Measurements from ENCODE around the gene ADAMTS3.

Gene ADAMTS3

DNA sequence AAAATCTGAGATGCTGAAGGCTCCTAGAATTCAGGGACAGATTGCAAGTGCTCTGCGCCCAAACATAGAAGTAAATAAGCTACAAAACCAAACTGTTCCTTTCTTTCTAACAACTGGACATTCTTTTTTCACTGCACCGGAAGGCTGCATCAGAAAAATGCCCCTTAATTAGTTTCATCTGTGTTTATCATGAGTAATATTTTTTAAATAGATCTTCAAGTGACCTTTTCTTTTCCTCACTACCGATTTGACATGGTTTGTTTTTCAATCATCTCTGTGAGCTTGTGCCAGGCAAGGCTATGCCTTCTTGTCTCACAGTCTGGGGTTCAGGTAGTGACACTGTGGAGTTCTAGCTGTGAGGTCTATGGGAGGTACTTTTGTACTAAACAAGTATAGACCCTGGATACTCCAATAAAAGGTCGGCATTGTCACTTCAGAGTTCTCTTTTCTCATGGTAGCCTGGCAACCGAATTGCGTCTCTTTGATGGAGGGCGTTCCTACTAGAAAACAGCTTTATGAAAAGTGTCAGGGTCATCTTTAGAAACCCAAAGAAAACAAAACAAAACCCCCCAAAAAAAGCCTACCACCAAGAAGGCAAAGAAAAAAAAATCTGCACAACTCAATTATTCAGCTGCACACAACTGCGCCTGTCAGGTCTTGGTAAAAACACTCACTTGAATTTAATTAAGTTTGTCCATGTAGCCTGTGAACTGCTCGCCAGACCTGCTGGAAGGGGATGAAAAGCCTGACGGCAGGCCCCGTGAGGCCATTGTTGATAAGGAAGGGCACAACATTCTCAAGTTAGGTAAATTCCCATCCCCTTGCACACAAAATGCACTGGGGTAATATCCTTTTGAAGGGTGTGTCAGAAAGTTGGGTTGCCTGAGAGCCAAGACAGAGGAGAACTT is 22.8 kb upstream of the ADAMTS3 start:
- TF ChIP-seq, protein P1, sequence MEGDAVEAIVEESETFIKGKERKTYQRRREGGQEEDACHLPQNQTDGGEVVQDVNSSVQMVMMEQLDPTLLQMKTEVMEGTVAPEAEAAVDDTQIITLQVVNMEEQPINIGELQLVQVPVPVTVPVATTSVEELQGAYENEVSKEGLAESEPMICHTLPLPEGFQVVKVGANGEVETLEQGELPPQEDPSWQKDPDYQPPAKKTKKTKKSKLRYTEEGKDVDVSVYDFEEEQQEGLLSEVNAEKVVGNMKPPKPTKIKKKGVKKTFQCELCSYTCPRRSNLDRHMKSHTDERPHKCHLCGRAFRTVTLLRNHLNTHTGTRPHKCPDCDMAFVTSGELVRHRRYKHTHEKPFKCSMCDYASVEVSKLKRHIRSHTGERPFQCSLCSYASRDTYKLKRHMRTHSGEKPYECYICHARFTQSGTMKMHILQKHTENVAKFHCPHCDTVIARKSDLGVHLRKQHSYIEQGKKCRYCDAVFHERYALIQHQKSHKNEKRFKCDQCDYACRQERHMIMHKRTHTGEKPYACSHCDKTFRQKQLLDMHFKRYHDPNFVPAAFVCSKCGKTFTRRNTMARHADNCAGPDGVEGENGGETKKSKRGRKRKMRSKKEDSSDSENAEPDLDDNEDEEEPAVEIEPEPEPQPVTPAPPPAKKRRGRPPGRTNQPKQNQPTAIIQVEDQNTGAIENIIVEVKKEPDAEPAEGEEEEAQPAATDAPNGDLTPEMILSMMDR (IDR thresholded peaks at IDR 0.05; ENCODE audit: low read depth, low read length, missing control alignments), result no peak
- in situ Hi-C loops (cut with HindIII; ENCODE audit: low pct_ligation_motif_present, low sequenced_read_pairs), result no loop called here
- Histone ChIP-seq H3K27me3 (replicated peaks) (no peaks in the 10 kb centered on the region), H3K4me3 (ENCODE audit: low read depth, low read length) (no peak overlapping the region), H3K36me3 (replicated peaks) (no peaks in the 10 kb centered on the region), H3K27ac (no peak overlapping the region)
- no peak for DNase-seq

DNA sequence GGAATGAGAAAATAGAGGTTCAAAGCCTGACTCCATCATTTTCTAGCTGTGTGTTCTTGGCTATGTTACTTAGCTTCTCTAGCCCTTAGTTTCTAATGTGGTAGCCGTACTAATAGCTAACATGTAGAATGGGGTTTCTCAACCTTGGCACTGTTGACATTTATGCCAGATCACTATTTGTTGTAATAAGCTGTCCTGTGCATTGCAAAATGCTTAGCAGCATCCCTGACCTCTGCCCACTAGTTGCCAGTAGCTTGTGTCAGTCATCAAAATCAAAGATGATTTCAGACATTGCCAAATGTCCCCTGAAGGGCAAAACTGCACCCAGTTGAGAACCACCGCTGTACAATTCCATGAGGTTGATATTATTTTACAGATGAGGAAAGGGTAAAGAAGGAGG is 18.3 kb upstream of the ADAMTS3 start:
- DNase-seq, result no peak
- TF ChIP-seq, protein P1 (IDR thresholded peaks at IDR 0.05; ENCODE audit: low read depth, low read length, missing control alignments), result no peak
- H3K27me3 ChIP-seq (replicated peaks), result no peaks in the 10 kb centered on the region
- no peak overlapping the region for H3K4me3 ChIP-seq (ENCODE audit: low read depth, low read length)
- H3K36me3 ChIP-seq (replicated peaks), result no peaks in the 10 kb centered on the region
- in situ Hi-C loops (cut with HindIII; ENCODE audit: low pct_ligation_motif_present, low sequenced_read_pairs), result no loop called here
- H3K27ac ChIP-seq, result no peak overlapping the region

DNA sequence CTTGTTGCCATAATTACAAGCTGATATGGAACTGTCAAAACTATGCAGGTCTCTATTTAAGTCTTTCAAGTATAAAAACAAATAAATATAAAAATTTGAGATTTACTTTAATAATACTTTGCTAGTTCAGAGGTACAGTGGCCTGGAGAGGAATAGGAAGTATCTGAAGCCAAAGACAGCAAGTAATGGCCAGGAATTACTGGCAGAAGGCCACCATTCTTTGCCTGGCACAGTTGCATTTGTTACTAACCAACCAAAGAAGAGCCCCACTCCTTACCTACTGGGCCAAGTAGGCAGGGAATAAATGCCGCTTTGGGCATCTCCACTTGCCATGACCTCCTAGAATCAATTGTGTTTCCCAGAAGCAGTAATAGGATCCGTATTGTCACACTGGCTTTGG is 13.8 kb upstream of the ADAMTS3 start:
- Histone ChIP-seq H3K36me3 (replicated peaks) (no peaks in the 10 kb centered on the region), H3K27ac (no peak overlapping the region), H3K27me3 (replicated peaks) (no peaks in the 10 kb centered on the region), H3K4me3 (ENCODE audit: low read depth, low read length) (no peak overlapping the region)
- no peak for DNase-seq
- TF ChIP-seq, protein P1 (IDR thresholded peaks at IDR 0.05; ENCODE audit: low read depth, low read length, missing control alignments), result no peak
- in situ Hi-C loops (cut with HindIII; ENCODE audit: low pct_ligation_motif_present, low sequenced_read_pairs), result no loop called here

DNA sequence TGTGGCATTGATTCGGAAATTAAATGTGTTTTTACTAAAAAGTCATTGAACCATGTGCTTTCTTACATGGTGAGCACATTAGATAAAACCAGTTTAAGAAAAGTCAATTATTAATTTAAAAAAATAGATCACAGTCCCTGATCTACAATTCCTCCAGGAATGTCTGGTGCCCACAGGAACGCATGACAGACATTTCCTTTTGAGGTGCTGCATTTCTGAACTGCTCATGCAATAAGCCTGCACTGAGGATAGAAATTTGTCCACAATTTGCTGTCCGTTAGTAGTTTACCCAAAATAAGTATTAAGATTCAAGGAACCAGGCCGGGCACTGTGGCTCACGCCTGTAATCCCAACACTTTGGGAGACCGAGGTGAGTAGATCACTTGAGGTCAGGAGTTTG is 8.2 kb upstream of the ADAMTS3 start:
- no peak overlapping the region for H3K4me3 ChIP-seq (ENCODE audit: low read depth, low read length)
- H3K27ac ChIP-seq, result no peak overlapping the region
- no peak for DNase-seq
- in situ Hi-C loops (cut with HindIII; ENCODE audit: low pct_ligation_motif_present, low sequenced_read_pairs), result no loop called here
- no peaks in the 10 kb centered on the region for H3K36me3 ChIP-seq (replicated peaks)
- TF ChIP-seq, protein P1 (IDR thresholded peaks at IDR 0.05; ENCODE audit: low read depth, low read length, missing control alignments), result no peak
- H3K27me3 ChIP-seq (replicated peaks), result no peaks in the 10 kb centered on the region

DNA sequence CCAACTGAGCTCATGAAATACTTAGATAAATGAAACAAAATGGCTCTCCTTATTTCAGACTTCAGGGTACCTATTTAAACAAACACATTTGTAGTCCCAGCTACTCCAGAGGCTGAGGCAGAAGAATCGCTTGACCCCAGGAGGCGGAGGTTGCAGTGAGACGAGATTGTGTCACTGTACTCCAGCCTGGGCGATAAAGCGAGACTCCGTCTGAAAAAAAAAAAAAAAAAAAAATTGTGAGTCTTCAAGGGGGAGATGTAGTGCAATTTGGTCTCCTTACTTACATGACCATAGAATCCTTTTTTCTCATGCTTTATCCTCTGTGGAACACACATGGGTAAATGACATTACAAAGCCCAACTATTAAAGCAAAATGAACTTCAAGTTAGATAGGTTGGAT is 2.3 kb upstream of the ADAMTS3 start:
- no peak for DNase-seq
- no peak overlapping the region for H3K27ac ChIP-seq
- no peak overlapping the region for H3K4me3 ChIP-seq (ENCODE audit: low read depth, low read length)
- H3K27me3 ChIP-seq (replicated peaks), result no peaks in the 10 kb centered on the region
- no peaks in the 10 kb centered on the region for H3K36me3 ChIP-seq (replicated peaks)
- TF ChIP-seq, protein P1 (IDR thresholded peaks at IDR 0.05; ENCODE audit: low read depth, low read length, missing control alignments), result no peak
- in situ Hi-C loops (cut with HindIII; ENCODE audit: low pct_ligation_motif_present, low sequenced_read_pairs), result no loop called here
